ENCODE results near the gene DZIP1L. TPM values are rescaled to one million over a fixed set of nuclear protein-coding genes. Genes with fewer than 3 reads are reported as not detected.

The DZIP1L gene
- total RNA-seq, 2 experiments from 2014 or later, result not detected

DNA sequence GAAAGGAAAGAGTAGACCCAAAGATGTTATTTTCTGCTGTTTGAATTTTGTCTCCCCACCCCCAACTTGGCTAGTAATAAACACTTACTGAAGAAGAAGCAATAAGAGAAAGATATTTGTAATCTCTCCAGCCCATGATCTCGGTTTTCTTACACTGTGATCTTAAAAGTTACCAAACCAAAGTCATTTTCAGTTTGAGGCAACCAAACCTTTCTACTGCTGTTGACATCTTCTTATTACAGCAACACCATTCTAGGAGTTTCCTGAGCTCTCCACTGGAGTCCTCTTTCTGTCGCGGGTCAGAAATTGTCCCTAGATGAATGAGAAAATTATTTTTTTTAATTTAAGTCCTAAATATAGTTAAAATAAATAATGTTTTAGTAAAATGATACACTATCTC, 83.9 kb downstream of the DZIP1L start:
- no peaks in the 10 kb centered on the region for H3K4me1 Mint-ChIP-seq
- POLR2A ChIA-PET, result no interaction called here
- H3K27ac Mint-ChIP-seq, result no peak overlapping the region
- no peak overlapping the region for H3K4me3 Mint-ChIP-seq
- CTCF ChIA-PET, result no interaction called here
- DNase-seq (no peak), ATAC-seq (no peak)
- peaks cover 16% of the 10 kb centered on the region for H3K27me3 Mint-ChIP-seq
- no peaks in the 10 kb centered on the region for H3K36me3 Mint-ChIP-seq (ENCODE audit: low read depth)
- intact Hi-C loops (cut with DNase I, micrococcal nuclease), result no loop called here
- no peaks in the 10 kb centered on the region for H3K9me3 Mint-ChIP-seq (ENCODE audit: low read depth)

- peaks cover 15% of the 10 kb centered on the region for H3K27me3 Mint-ChIP-seq
- H3K4me3 Mint-ChIP-seq, result no peak overlapping the region
- H3K4me1 Mint-ChIP-seq, result no peaks in the 10 kb centered on the region
- ATAC-seq (no peak), DNase-seq (no peak)
- no peaks in the 10 kb centered on the region for H3K9me3 Mint-ChIP-seq (ENCODE audit: low read depth)
- POLR2A ChIA-PET, result no interaction called here
- no peaks in the 10 kb centered on the region for H3K36me3 Mint-ChIP-seq (ENCODE audit: low read depth)
- intact Hi-C loops (cut with DNase I, micrococcal nuclease), result no loop called here
- H3K27ac Mint-ChIP-seq, result no peak overlapping the region
- CTCF ChIA-PET, result interaction anchor here (0.6 kb wide), 1 partner anchor 263 kb away, joined by 5 read pairs; no protein-coding TSS in a partner anchor
Measured at GRCh38 chr3:138030734-138031280, 84.6 kb downstream of the DZIP1L start.

GRCh38 chr3:138027821-138028220, 87.6 kb downstream of the DZIP1L start:
- no peak for DNase-seq
- ChIA-PET POLR2A (no interaction called here), CTCF (interaction anchor here (1.6 kb wide), 1 partner anchor 8 kb away, joined by 3 read pairs; no protein-coding TSS in a partner anchor)
- H3K27ac Mint-ChIP-seq, result no peak overlapping the region
- H3K36me3 Mint-ChIP-seq (ENCODE audit: low read depth), result no peaks in the 10 kb centered on the region
- ATAC-seq, result no peak
- H3K27me3 Mint-ChIP-seq, result peaks cover 3% of the 10 kb centered on the region
- no peaks in the 10 kb centered on the region for H3K9me3 Mint-ChIP-seq (ENCODE audit: low read depth)
- no peaks in the 10 kb centered on the region for H3K4me1 Mint-ChIP-seq
- no peak overlapping the region for H3K4me3 Mint-ChIP-seq
- intact Hi-C loops (cut with DNase I, micrococcal nuclease), result no loop called here

GRCh38 chr3:138025553-138025952, 89.9 kb downstream of the DZIP1L start:
- H3K4me1 Mint-ChIP-seq, result no peaks in the 10 kb centered on the region
- no peak for DNase-seq
- intact Hi-C loops (cut with DNase I, micrococcal nuclease), result no loop called here
- peaks cover 2% of the 10 kb centered on the region for H3K27me3 Mint-ChIP-seq
- ChIA-PET POLR2A (no interaction called here), CTCF (interaction anchor here (0.6 kb wide), 1 partner anchor 153 kb away, joined by 3 read pairs; no protein-coding TSS in a partner anchor)
- no peak overlapping the region for H3K4me3 Mint-ChIP-seq
- no peaks in the 10 kb centered on the region for H3K9me3 Mint-ChIP-seq (ENCODE audit: low read depth)
- H3K27ac Mint-ChIP-seq, result no peak overlapping the region
- H3K36me3 Mint-ChIP-seq (ENCODE audit: low read depth), result no peaks in the 10 kb centered on the region
- ATAC-seq, result no peak

DNA sequence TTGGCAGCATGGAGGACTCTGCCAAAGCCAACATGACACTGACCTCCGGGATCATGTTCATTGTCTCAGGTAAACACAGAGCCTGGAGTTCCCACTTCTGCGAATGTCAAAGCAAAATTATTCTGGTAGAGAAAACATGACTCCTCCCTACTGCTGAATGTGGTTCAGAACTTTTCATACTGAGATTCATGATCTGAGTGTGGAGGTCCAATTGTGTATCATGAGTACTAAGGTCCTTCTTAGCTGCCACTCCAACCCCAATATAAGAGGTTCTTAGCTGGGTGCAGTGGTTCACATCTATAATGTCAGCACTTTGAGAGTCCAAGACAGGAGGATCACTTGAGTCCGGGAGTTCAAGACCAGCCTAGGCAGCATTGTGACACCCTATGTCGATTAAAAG, 91.7 kb downstream of the DZIP1L start:
- ATAC-seq, result peak; percentile 26
- intact Hi-C loops (cut with DNase I, micrococcal nuclease), result no loop called here
- no peaks in the 10 kb centered on the region for H3K36me3 Mint-ChIP-seq (ENCODE audit: low read depth)

GRCh38 chr3:138019281-138020069, 95.9 kb downstream of the DZIP1L start:
- ChIA-PET CTCF (interaction anchor here (0.6 kb wide), 1 partner anchor 15 kb away, joined by 3 read pairs; no protein-coding TSS in a partner anchor), POLR2A (no interaction called here)
- ATAC-seq (no peak), DNase-seq (no peak)
- no peak overlapping the region for H3K4me3 Mint-ChIP-seq
- no peak overlapping the region for H3K27ac Mint-ChIP-seq
- no peaks in the 10 kb centered on the region for H3K36me3 Mint-ChIP-seq (ENCODE audit: low read depth)
- no peaks in the 10 kb centered on the region for H3K4me1 Mint-ChIP-seq
- intact Hi-C loops (cut with DNase I, micrococcal nuclease), result no loop called here
- H3K9me3 Mint-ChIP-seq (ENCODE audit: low read depth), result no peaks in the 10 kb centered on the region
- peaks cover under 1% of the 10 kb centered on the region for H3K27me3 Mint-ChIP-seq

More for the DNA sequence above, 91.7 kb downstream of the DZIP1L start:
- CTCF ChIA-PET, result interaction anchor here (0.8 kb wide), 1 partner anchor 398 kb away, joined by 3 read pairs; no protein-coding TSS in a partner anchor
- Mint-ChIP-seq H3K9me3 (ENCODE audit: low read depth) (no peaks in the 10 kb centered on the region), H3K4me1 (no peaks in the 10 kb centered on the region), H3K4me3 (no peak overlapping the region), H3K27me3 (peaks cover 2% of the 10 kb centered on the region), H3K27ac (no peak overlapping the region)
- DNase-seq, result no peak
- POLR2A ChIA-PET, result no interaction called here

DNA sequence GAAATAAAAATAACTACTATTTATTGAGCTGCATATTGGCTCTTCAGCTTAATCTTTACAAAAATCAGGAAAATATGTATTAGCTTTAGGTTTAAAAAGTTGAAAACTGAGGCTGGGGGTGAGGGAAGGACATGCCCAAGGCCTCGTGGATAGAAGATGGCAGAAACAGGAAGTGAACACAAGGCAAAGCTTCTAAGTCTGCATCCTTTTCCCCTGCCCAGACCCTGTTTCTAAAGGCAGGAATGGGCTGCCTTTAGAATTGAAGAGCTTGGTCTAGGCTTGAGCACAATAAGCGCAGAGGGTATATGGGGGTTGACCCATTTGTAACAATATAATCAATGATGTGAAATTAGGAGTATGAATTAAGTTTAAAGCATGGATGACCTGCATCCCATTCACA, 99.3 kb downstream of the DZIP1L start:
- H3K4me1 Mint-ChIP-seq, result no peaks in the 10 kb centered on the region
- intact Hi-C loops (cut with DNase I, micrococcal nuclease), result no loop called here
- H3K9me3 Mint-ChIP-seq (ENCODE audit: low read depth), result no peaks in the 10 kb centered on the region
- H3K27me3 Mint-ChIP-seq, result peaks cover 10% of the 10 kb centered on the region
- H3K4me3 Mint-ChIP-seq, result no peak overlapping the region
- DNase-seq (no peak), ATAC-seq (no peak)
- H3K27ac Mint-ChIP-seq, result no peak overlapping the region
- no peaks in the 10 kb centered on the region for H3K36me3 Mint-ChIP-seq (ENCODE audit: low read depth)
- ChIA-PET POLR2A (no interaction called here), CTCF (interaction anchor here (1.4 kb wide), 1 partner anchor 29 kb away, joined by 3 read pairs; no protein-coding TSS in a partner anchor)

- no peak overlapping the region for H3K27ac Mint-ChIP-seq
- CTCF ChIA-PET, result no interaction called here
Measured at GRCh38 chr3:138012526-138012925, 102.9 kb downstream of the DZIP1L start.

More at GRCh38 chr3:138012526-138012925, 102.9 kb downstream of the DZIP1L start:
- Mint-ChIP-seq H3K36me3 (ENCODE audit: low read depth) (no peaks in the 10 kb centered on the region), H3K4me1 (no peaks in the 10 kb centered on the region), H3K9me3 (ENCODE audit: low read depth) (no peaks in the 10 kb centered on the region), H3K4me3 (no peak overlapping the region), H3K27me3 (peaks cover 10% of the 10 kb centered on the region)
- DNase-seq (no peak), ATAC-seq (no peak)
- POLR2A ChIA-PET, result no interaction called here
- intact Hi-C loops (cut with DNase I, micrococcal nuclease), result no loop called here

Other genes starting within 250 kb of the DZIP1L start
- gene CLDN18, start 105.4 kb downstream of the DZIP1L start, total RNA-seq, result not detected
- not detected for gene A4GNT, start 16.8 kb upstream of the DZIP1L start, total RNA-seq
- gene DBR1, start 59.3 kb upstream of the DZIP1L start, total RNA-seq, result 10 to 100 TPM; 16.4 to 22.0 TPM
- 10 to 100 TPM; 38.3 to 46.2 TPM for gene ARMC8, start 71.7 kb upstream of the DZIP1L start, total RNA-seq
- gene NME9, start 214.2 kb upstream of the DZIP1L start, total RNA-seq, result under 1 TPM; 0.46 to 0.65 TPM
- gene MRAS, start 233.0 kb upstream of the DZIP1L start, total RNA-seq, result under 1 TPM; 0.16 TPM